PFSK-1 (cell line): Measurements from ENCODE around the gene MDGA2.

Source experiments
- FOXP2 ChIP-seq: optimal IDR thresholded peaks from 2 replicates; pipeline ENCODE3; 2011; ENCODE audit warnings: borderline replicate concordance, control low read depth, inconsistent platforms; ENCODE audit not compliant: insufficient read depth; ENCODE audit errors: extremely low read length, extremely low read depth
- POLR2AphosphoS5 ChIP-seq: IDR thresholded peaks from 2 replicates; pipeline ENCODE4 v1.6.1; 2012; ENCODE audit warnings: low read depth, mild to moderate bottlenecking, control low read depth, low read length, moderate library complexity
- SIN3A ChIP-seq: IDR thresholded peaks from 2 replicates; pipeline ENCODE4 v1.6.1; 2012; ENCODE audit warnings: mild to moderate bottlenecking, low read length, moderate library complexity, borderline replicate concordance; ENCODE audit not compliant: insufficient read depth
- TAF1 ChIP-seq: IDR thresholded peaks from 2 replicates; pipeline ENCODE4 v1.6.1; 2012; ENCODE audit warnings: low read length, control low read depth, borderline replicate concordance; ENCODE audit not compliant: insufficient read depth
- TF ChIP-seq, protein P1 (sequence below), 2 experiments: IDR thresholded peaks; 2 replicates each; pipeline versions ENCODE4 v1.6.1 to v1.8.0; 2011 to 2012; ENCODE audit warnings: low read depth in 2 of 2, low read length in 2 of 2, control low read depth in 1 of 2, inconsistent platforms in 1 of 2, mild to moderate bottlenecking in 1 of 2, moderate library complexity in 1 of 2; ENCODE audit not compliant: insufficient read depth in 1 of 2

- TF ChIP-seq TAF1, result no peak
- no peak for TF ChIP-seq POLR2AphosphoS5
- TF ChIP-seq, protein P1, sequence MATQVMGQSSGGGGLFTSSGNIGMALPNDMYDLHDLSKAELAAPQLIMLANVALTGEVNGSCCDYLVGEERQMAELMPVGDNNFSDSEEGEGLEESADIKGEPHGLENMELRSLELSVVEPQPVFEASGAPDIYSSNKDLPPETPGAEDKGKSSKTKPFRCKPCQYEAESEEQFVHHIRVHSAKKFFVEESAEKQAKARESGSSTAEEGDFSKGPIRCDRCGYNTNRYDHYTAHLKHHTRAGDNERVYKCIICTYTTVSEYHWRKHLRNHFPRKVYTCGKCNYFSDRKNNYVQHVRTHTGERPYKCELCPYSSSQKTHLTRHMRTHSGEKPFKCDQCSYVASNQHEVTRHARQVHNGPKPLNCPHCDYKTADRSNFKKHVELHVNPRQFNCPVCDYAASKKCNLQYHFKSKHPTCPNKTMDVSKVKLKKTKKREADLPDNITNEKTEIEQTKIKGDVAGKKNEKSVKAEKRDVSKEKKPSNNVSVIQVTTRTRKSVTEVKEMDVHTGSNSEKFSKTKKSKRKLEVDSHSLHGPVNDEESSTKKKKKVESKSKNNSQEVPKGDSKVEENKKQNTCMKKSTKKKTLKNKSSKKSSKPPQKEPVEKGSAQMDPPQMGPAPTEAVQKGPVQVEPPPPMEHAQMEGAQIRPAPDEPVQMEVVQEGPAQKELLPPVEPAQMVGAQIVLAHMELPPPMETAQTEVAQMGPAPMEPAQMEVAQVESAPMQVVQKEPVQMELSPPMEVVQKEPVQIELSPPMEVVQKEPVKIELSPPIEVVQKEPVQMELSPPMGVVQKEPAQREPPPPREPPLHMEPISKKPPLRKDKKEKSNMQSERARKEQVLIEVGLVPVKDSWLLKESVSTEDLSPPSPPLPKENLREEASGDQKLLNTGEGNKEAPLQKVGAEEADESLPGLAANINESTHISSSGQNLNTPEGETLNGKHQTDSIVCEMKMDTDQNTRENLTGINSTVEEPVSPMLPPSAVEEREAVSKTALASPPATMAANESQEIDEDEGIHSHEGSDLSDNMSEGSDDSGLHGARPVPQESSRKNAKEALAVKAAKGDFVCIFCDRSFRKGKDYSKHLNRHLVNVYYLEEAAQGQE (IDR thresholded peaks at IDR 0.05; ENCODE audit: insufficient read depth in 1 of 2, low read depth in 2 of 2, low read length in 2 of 2), result no peak
- TF ChIP-seq FOXP2, result no peak
- no peak for TF ChIP-seq SIN3A
Observed at GRCh38 chr14:47302121-47302520, 373.3 kb downstream of the MDGA2 start.
